SK-N-SH treated with all-trans-retinoic acid at 6 μM for 48 hours (cell line): ENCODE data around the gene ST6GALNAC1.

Source experiments
- BACH2 ChIP-seq: fragments of 250-450 bp; sonication (Bioruptor Pico); IDR thresholded peaks from 2 replicates; pipeline ENCODE4 v1.9.0; 2021; ENCODE audit warnings: mild to moderate bottlenecking, borderline replicate concordance
- GLIS3 ChIP-seq: fragments of 250-450 bp; sonication (Bioruptor Pico); IDR thresholded peaks from 2 replicates; pipeline ENCODE4 v1.5.0; 2020; ENCODE audit warnings: mild to moderate bottlenecking, moderate library complexity
- SNAI2 ChIP-seq: fragments of 250-450 bp; sonication (Bioruptor Pico); IDR thresholded peaks from 2 replicates; pipeline ENCODE4 v1.5.0; 2020; ENCODE audit warnings: mild to moderate bottlenecking, moderate library complexity
- ZFP30 ChIP-seq: fragments of 450-650 bp; formaldehyde crosslinking; IDR thresholded peaks from 2 replicates; pipeline ENCODE4 v1.5.0; 2022; ENCODE audit warnings: mild to moderate bottlenecking, moderate library complexity
- ZNF70 ChIP-seq: fragments of 450-650 bp; formaldehyde crosslinking; IDR thresholded peaks from 2 replicates; pipeline ENCODE4 v1.5.0; 2020; ENCODE audit warnings: mild to moderate bottlenecking, moderate library complexity
- TF ChIP-seq, protein P1 (sequence below): fragments of 250-450 bp; sonication (Bioruptor Pico); IDR thresholded peaks from 2 replicates; pipeline ENCODE4 v1.5.1; 2020; ENCODE audit warnings: low read depth, mild to moderate bottlenecking, moderate library complexity
- TF ChIP-seq, protein P2 (sequence below): fragments of 250-450 bp; sonication (Bioruptor Pico); IDR thresholded peaks from 2 replicates; pipeline ENCODE4 v1.8.0; 2020; ENCODE audit warnings: mild to moderate bottlenecking, moderate library complexity, borderline replicate concordance

DNA sequence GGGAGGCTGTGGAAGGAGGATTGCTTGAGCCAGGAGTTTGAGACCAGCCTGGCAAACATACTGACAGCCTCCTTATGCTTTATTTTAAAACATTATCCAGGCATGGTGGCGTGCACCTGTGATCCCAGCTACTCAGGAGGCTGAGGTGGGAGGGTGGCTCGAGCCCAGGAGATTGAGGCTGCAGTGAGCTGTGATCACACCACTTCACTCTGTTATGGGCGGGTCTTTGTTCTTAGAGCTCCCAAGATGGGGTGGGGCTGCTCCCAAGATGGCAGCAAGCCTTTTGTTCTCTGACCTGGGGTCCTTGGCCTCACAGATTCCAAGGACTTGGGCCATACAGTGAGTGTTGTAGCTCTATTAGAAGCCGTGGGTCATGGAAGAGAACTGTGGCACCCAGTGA lies 31.8 kb downstream of the ST6GALNAC1 start:
- TF ChIP-seq ZFP30 (CRISPR knock-in tag), result no peak
- TF ChIP-seq GLIS3 (CRISPR knock-in tag), result no peak
- no peak for TF ChIP-seq ZNF70 (CRISPR knock-in tag)
- TF ChIP-seq, protein P1, sequence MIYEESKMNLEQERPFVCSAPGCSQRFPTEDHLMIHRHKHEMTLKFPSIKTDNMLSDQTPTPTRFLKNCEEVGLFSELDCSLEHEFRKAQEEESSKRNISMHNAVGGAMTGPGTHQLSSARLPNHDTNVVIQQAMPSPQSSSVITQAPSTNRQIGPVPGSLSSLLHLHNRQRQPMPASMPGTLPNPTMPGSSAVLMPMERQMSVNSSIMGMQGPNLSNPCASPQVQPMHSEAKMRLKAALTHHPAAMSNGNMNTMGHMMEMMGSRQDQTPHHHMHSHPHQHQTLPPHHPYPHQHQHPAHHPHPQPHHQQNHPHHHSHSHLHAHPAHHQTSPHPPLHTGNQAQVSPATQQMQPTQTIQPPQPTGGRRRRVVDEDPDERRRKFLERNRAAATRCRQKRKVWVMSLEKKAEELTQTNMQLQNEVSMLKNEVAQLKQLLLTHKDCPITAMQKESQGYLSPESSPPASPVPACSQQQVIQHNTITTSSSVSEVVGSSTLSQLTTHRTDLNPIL, result no peak
- TF ChIP-seq, protein P2, sequence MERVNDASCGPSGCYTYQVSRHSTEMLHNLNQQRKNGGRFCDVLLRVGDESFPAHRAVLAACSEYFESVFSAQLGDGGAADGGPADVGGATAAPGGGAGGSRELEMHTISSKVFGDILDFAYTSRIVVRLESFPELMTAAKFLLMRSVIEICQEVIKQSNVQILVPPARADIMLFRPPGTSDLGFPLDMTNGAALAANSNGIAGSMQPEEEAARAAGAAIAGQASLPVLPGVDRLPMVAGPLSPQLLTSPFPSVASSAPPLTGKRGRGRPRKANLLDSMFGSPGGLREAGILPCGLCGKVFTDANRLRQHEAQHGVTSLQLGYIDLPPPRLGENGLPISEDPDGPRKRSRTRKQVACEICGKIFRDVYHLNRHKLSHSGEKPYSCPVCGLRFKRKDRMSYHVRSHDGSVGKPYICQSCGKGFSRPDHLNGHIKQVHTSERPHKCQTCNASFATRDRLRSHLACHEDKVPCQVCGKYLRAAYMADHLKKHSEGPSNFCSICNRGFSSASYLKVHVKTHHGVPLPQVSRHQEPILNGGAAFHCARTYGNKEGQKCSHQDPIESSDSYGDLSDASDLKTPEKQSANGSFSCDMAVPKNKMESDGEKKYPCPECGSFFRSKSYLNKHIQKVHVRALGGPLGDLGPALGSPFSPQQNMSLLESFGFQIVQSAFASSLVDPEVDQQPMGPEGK (CRISPR knock-in tag), result no peak
- TF ChIP-seq SNAI2 (CRISPR knock-in tag), result no peak
- no peak for TF ChIP-seq BACH2 (CRISPR knock-in tag)
